Activated T-cell treated with anti-CD3 and anti-CD28 coated beads, Interleukin-2, amount 50 U/mL, for 4 hours (primary cell): ENCODE data around the gene RIMBP2. TPM values are rescaled to one million over a fixed set of nuclear protein-coding genes. Genes with fewer than 3 reads are reported as not detected.

Source experiments
- ATAC-seq, 2 donors: fragments of 200-7000 bp; cut with Tn5 transposase; one replicate each; pipeline ENCODE4 v1.10.0; 2021
- DNase-seq: peaks from one replicate; pipeline ENCODE4 v3.0.0-alpha.2; 2020
- H3K27me3 Mint-ChIP-seq: one replicate; pipeline ENCODE4 v1.8.0; 2021; ENCODE audit warnings: low read depth, mixed read lengths
- H3K36me3 Mint-ChIP-seq: one replicate; pipeline ENCODE4 v1.8.0; 2022; ENCODE audit warnings: mixed read lengths; ENCODE audit not compliant: insufficient read depth
- H3K4me1 Mint-ChIP-seq: one replicate; pipeline ENCODE4 v1.8.0; 2021; ENCODE audit warnings: low read depth, mixed read lengths
- H3K4me3 Mint-ChIP-seq: one replicate; pipeline ENCODE4 v1.8.0; 2021; ENCODE audit warnings: mild to moderate bottlenecking, moderate library complexity, mixed read lengths
- H3K9me3 Mint-ChIP-seq: one replicate; pipeline ENCODE4 v1.8.0; 2021; ENCODE audit warnings: mixed read lengths
- total RNA-seq, 3 donors: library from RNA; stranded (reverse); gene quantifications; one replicate each; pipeline ENCODE4 v1.2.1, GENCODE V29; 2021

RIMBP2 gene
- total RNA-seq, 3 donors from 2014 or later = not detected

GRCh38 chr12:130362060-130362459, 354.0 kb downstream of the RIMBP2 start:
- Mint-ChIP-seq H3K9me3 (no peaks in the 10 kb centered on the region), H3K27me3 (peaks cover 12% of the 10 kb centered on the region), H3K4me1 (no peaks in the 10 kb centered on the region), H3K4me3 (no peak overlapping the region), H3K36me3 (no peaks in the 10 kb centered on the region)
- no peak for DNase-seq
- ATAC-seq = no peak

GRCh38 chr12:130357729-130358330, 358.3 kb downstream of the RIMBP2 start:
- Mint-ChIP-seq H3K36me3 (no peaks in the 10 kb centered on the region), H3K27me3 (peaks cover 8% of the 10 kb centered on the region), H3K9me3 (no peaks in the 10 kb centered on the region), H3K4me3 (no peak overlapping the region), H3K4me1 (no peaks in the 10 kb centered on the region)
- no peak for DNase-seq
- ATAC-seq = no peak

- Mint-ChIP-seq H3K9me3 (no peaks in the 10 kb centered on the region), H3K36me3 (no peaks in the 10 kb centered on the region), H3K4me3 (no peak overlapping the region), H3K4me1 (no peaks in the 10 kb centered on the region), H3K27me3 (peaks cover 8% of the 10 kb centered on the region)
- DNase-seq (no peak), ATAC-seq (no peak)
These were observed 358.9 kb downstream of the RIMBP2 start for GRCh38 chr12:130357241-130357640.

- Mint-ChIP-seq H3K36me3 (no peaks in the 10 kb centered on the region), H3K4me1 (no peaks in the 10 kb centered on the region), H3K27me3 (peaks cover 17% of the 10 kb centered on the region), H3K4me3 (no peak overlapping the region), H3K9me3 (peaks cover 3% of the 10 kb centered on the region)
- no peak for ATAC-seq
- DNase-seq = no peak
These were observed 359.9 kb downstream of the RIMBP2 start for GRCh38 chr12:130356222-130356621.

- Mint-ChIP-seq H3K4me3 (no peak overlapping the region), H3K36me3 (no peaks in the 10 kb centered on the region), H3K27me3 (peaks cover 19% of the 10 kb centered on the region), H3K4me1 (no peaks in the 10 kb centered on the region), H3K9me3 (peaks cover 3% of the 10 kb centered on the region)
- ATAC-seq = no peak
- no peak for DNase-seq
These were observed 361.7 kb downstream of the RIMBP2 start for GRCh38 chr12:130354407-130354806.

DNA sequence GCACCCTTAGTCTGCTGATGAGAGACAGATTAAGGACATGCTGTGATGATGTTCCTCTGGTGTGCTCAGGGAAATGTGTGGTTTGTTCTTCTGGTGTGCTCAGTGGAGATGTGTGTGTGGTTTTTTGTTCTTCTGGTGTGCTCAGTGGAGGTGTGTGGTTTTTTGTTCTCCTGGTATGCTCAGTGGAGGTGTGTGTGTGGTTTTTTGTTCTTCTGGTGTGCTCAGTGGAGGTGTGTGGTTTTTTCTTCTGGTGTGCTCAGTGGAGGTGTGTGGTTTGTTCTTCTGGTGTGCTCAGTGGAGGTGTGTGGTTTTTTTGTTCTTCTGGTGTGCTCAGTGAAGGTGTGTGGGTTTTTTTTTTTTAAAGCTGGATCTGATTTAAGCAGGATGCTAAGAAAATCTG, 363.0 kb downstream of the RIMBP2 start:
- Mint-ChIP-seq H3K4me1 (no peaks in the 10 kb centered on the region), H3K27me3 (peaks cover 12% of the 10 kb centered on the region), H3K4me3 (no peak overlapping the region), H3K9me3 (peaks cover 3% of the 10 kb centered on the region), H3K36me3 (no peaks in the 10 kb centered on the region)
- no peak for DNase-seq
- ATAC-seq = no peak

GRCh38 chr12:130351326-130351725, 364.8 kb downstream of the RIMBP2 start:
- Mint-ChIP-seq H3K36me3 (no peaks in the 10 kb centered on the region), H3K27me3 (peaks cover 12% of the 10 kb centered on the region), H3K4me3 (no peak overlapping the region), H3K9me3 (peaks cover 3% of the 10 kb centered on the region), H3K4me1 (no peaks in the 10 kb centered on the region)
- ATAC-seq = no peak
- no peak for DNase-seq

- no peaks in the 10 kb centered on the region for H3K36me3 Mint-ChIP-seq
- H3K4me3 Mint-ChIP-seq = no peak overlapping the region
- no peaks in the 10 kb centered on the region for H3K4me1 Mint-ChIP-seq
- ATAC-seq = no peak
- peaks cover 12% of the 10 kb centered on the region for H3K27me3 Mint-ChIP-seq
- H3K9me3 Mint-ChIP-seq = peaks cover 3% of the 10 kb centered on the region
- DNase-seq = no peak
These were observed 365.4 kb downstream of the RIMBP2 start for GRCh38 chr12:130350715-130351114.

GRCh38 chr12:130347588-130347987, 368.5 kb downstream of the RIMBP2 start:
- H3K9me3 Mint-ChIP-seq = peaks cover 3% of the 10 kb centered on the region
- H3K4me1 Mint-ChIP-seq = no peaks in the 10 kb centered on the region
- no peak for ATAC-seq
- no peak overlapping the region for H3K4me3 Mint-ChIP-seq
- no peak for DNase-seq
- peaks cover 12% of the 10 kb centered on the region for H3K27me3 Mint-ChIP-seq
- H3K36me3 Mint-ChIP-seq = no peaks in the 10 kb centered on the region

Other genes with a start within 250 kb of the RIMBP2 start
- gene STX2, start 123.0 kb upstream of the RIMBP2 start, total RNA-seq = 10 to 100 TPM; 12.2 to 13.4 (median 12.7) TPM
- 1,000 to 10,000 TPM; 2,485 to 2,586 (median 2,511) TPM for gene RAN, start 155.8 kb upstream of the RIMBP2 start, total RNA-seq
- under 1 TPM in 1 of 3 donors, not detected in 2; 0.45 TPM for gene ADGRD1, start 237.6 kb upstream of the RIMBP2 start, total RNA-seq